ENCODE measurements around the gene MRPL20.

DNA sequence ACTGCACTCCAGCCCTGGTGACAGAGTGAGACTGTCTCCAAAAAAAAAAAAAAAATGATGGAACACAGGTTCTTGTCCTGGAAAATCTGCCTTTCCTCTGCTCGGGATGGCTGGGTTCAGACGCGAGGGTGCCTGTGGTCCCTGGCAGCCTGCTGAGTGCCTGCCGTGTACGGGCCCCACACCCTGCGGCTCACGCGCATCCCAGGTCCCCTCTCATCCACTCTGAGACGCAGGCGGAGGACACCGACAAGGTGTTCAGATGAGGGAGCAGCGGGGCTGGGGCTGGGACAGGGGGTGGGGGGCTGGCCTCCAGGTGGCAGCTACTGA is 18.3 kb upstream of the MRPL20 start:
- TF ChIP-seq, protein P1, sequence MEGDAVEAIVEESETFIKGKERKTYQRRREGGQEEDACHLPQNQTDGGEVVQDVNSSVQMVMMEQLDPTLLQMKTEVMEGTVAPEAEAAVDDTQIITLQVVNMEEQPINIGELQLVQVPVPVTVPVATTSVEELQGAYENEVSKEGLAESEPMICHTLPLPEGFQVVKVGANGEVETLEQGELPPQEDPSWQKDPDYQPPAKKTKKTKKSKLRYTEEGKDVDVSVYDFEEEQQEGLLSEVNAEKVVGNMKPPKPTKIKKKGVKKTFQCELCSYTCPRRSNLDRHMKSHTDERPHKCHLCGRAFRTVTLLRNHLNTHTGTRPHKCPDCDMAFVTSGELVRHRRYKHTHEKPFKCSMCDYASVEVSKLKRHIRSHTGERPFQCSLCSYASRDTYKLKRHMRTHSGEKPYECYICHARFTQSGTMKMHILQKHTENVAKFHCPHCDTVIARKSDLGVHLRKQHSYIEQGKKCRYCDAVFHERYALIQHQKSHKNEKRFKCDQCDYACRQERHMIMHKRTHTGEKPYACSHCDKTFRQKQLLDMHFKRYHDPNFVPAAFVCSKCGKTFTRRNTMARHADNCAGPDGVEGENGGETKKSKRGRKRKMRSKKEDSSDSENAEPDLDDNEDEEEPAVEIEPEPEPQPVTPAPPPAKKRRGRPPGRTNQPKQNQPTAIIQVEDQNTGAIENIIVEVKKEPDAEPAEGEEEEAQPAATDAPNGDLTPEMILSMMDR (IDR thresholded peaks at IDR 0.05; ENCODE audit: low read depth, low read length, missing input control): no peak
- TF ChIP-seq GABPA (IDR thresholded peaks at IDR 0.05 in 1 of 2, conservative IDR thresholded peaks at IDR 0.05 in 1 of 2) (no peak), TAF1 (conservative IDR thresholded peaks at IDR 0.05) (no peak), HNF4A (conservative IDR thresholded peaks at IDR 0.05) (no peak), JUND (IDR thresholded peaks at IDR 0.05) (no peak), RAD21 (IDR thresholded peaks at IDR 0.05) (no peak), YY1 (IDR thresholded peaks at IDR 0.05) (no peak), SP1 (IDR thresholded peaks at IDR 0.05) (no peak), EGR1 (IDR thresholded peaks at IDR 0.05; ENCODE audit: low read depth in 2 of 2) (no peak), FOXA1 (IDR thresholded peaks at IDR 0.05) (no peak)
- TF ChIP-seq, protein P2, sequence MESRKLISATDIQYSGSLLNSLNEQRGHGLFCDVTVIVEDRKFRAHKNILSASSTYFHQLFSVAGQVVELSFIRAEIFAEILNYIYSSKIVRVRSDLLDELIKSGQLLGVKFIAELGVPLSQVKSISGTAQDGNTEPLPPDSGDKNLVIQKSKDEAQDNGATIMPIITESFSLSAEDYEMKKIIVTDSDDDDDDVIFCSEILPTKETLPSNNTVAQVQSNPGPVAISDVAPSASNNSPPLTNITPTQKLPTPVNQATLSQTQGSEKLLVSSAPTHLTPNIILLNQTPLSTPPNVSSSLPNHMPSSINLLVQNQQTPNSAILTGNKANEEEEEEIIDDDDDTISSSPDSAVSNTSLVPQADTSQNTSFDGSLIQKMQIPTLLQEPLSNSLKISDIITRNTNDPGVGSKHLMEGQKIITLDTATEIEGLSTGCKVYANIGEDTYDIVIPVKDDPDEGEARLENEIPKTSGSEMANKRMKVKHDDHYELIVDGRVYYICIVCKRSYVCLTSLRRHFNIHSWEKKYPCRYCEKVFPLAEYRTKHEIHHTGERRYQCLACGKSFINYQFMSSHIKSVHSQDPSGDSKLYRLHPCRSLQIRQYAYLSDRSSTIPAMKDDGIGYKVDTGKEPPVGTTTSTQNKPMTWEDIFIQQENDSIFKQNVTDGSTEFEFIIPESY (IDR thresholded peaks at IDR 0.05): no peak
- TF ChIP-seq, protein P3, sequence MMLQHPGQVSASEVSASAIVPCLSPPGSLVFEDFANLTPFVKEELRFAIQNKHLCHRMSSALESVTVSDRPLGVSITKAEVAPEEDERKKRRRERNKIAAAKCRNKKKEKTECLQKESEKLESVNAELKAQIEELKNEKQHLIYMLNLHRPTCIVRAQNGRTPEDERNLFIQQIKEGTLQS (IDR thresholded peaks at IDR 0.05): no peak
- TF ChIP-seq, protein P4, sequence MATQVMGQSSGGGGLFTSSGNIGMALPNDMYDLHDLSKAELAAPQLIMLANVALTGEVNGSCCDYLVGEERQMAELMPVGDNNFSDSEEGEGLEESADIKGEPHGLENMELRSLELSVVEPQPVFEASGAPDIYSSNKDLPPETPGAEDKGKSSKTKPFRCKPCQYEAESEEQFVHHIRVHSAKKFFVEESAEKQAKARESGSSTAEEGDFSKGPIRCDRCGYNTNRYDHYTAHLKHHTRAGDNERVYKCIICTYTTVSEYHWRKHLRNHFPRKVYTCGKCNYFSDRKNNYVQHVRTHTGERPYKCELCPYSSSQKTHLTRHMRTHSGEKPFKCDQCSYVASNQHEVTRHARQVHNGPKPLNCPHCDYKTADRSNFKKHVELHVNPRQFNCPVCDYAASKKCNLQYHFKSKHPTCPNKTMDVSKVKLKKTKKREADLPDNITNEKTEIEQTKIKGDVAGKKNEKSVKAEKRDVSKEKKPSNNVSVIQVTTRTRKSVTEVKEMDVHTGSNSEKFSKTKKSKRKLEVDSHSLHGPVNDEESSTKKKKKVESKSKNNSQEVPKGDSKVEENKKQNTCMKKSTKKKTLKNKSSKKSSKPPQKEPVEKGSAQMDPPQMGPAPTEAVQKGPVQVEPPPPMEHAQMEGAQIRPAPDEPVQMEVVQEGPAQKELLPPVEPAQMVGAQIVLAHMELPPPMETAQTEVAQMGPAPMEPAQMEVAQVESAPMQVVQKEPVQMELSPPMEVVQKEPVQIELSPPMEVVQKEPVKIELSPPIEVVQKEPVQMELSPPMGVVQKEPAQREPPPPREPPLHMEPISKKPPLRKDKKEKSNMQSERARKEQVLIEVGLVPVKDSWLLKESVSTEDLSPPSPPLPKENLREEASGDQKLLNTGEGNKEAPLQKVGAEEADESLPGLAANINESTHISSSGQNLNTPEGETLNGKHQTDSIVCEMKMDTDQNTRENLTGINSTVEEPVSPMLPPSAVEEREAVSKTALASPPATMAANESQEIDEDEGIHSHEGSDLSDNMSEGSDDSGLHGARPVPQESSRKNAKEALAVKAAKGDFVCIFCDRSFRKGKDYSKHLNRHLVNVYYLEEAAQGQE (IDR thresholded peaks at IDR 0.05): no peak

Measured in liver (tissue), 3 donors.